K562 (cell line): ENCODE measurements around the gene POP5. TPM values are rescaled to one million over a fixed set of nuclear protein-coding genes. Genes with fewer than 3 reads are reported as not detected.

Source experiments
- ATAC-seq: fragments of 200-7000 bp; cut with Tn5 transposase; 3 replicates; pipeline ENCODE4 v1.9.1; 2020; ENCODE audit warnings: moderate library complexity
- BruUV-seq: library from RNA; stranded (reverse); fragments of 400-500 nt; replicated peaks from 2 replicates; lab custom pipeline; 2021; lab: Mats Ljungman, UMichigan
- CTCF ChIA-PET: fragments of 300-600 bp; formaldehyde crosslinking; extraction: SDS; loops from one replicate; lab custom pipeline; 2021; ENCODE audit warnings: low intra/inter-chr PET ratio; lab: Yijun Ruan, JAX
- POLR2A ChIA-PET: fragments of 300-600, 350-650 bp; sonication (Branson Sonifier 250); formaldehyde crosslinking; extraction: SDS; loops from one replicate; lab custom pipeline; 2021; ENCODE audit warnings: antibody characterized with exemption, inconsistent platforms; lab: Yijun Ruan, JAX
- DNase-seq, 4 experiments: peaks; one replicate each; pipeline versions ENCODE4 v3.0.0 to v3.0.0-alpha.2; 2011 to 2018; ENCODE audit warnings: low spot score in 3 of 4, mixed read lengths in 3 of 4; ENCODE audit errors: extremely low read depth in 1 of 4
- FAIRE-seq: peaks from 2 replicates; lab custom pipeline; 2011; peaks lifted over from hg19 to GRCh38; lab: Jason Lieb, UNC
- H2AFZ ChIP-seq: 2 replicates; pipeline ENCODE4 v1.6.0; 2011; ENCODE audit warnings: low read depth, low read length, control low read depth, inconsistent platforms
- H3K27ac ChIP-seq: fragments of 200-600 bp; 3 replicates; pipeline ENCODE4 v1.8.0; 2011; ENCODE audit warnings: low read depth, mild to moderate bottlenecking, control low read depth, inconsistent platforms, low read length, moderate library complexity, mixed read lengths; ENCODE audit errors: extremely low read depth
- H3K27me3 ChIP-seq, 2 experiments: fragments of 300-600 bp in 1 of 2; 2 replicates in 1 of 2; 3 replicates in 1 of 2; pipeline versions ENCODE4 v1.6.0 to v1.8.0; 2011; ENCODE audit warnings: inconsistent platforms in 2 of 2, low read length in 2 of 2, mild to moderate bottlenecking in 1 of 2, mixed read lengths in 1 of 2, moderate library complexity in 1 of 2; ENCODE audit not compliant: control insufficient read depth in 2 of 2, insufficient read depth in 2 of 2
- H3K36me3 ChIP-seq: fragments of 300-600 bp; 3 replicates; pipeline ENCODE4 v1.8.0; 2011; ENCODE audit warnings: mild to moderate bottlenecking, low read length, inconsistent platforms; ENCODE audit not compliant: control insufficient read depth, insufficient read depth
- H3K4me1 ChIP-seq, 2 experiments: fragments of 200-600 bp in 1 of 2; replicated peaks in 1 of 2; 2 replicates in 1 of 2; 3 replicates in 1 of 2; pipeline versions ENCODE4 v1.5.1 to v1.8.0; 2011; ENCODE audit warnings: inconsistent platforms in 2 of 2, low read length in 2 of 2, mild to moderate bottlenecking in 1 of 2, mixed read lengths in 1 of 2, moderate library complexity in 1 of 2; ENCODE audit not compliant: control insufficient read depth in 2 of 2, insufficient read depth in 2 of 2
- H3K4me2 ChIP-seq: 2 replicates; pipeline ENCODE4 v1.6.1; 2011; ENCODE audit warnings: low read length, control low read depth, inconsistent platforms, mixed read lengths; ENCODE audit not compliant: insufficient read depth
- H3K4me3 ChIP-seq: fragments of 200-600 bp; sonication (generic), shearing (Covaris generic); 2 replicates; pipeline ENCODE4 v1.5.1; 2016; ENCODE audit warnings: control low read depth, inconsistent platforms
- H3K79me2 ChIP-seq: fragments of 200-600 bp; 3 replicates; pipeline ENCODE4 v1.8.0; 2011; ENCODE audit warnings: low read length, inconsistent platforms; ENCODE audit not compliant: control insufficient read depth, insufficient read depth
- H3K9ac ChIP-seq, 2 experiments: 2 replicates each; pipeline versions ENCODE4 v1.6.0 to v1.6.1; 2011; ENCODE audit warnings: low read depth in 2 of 2, low read length in 2 of 2, control low read depth in 1 of 2, inconsistent platforms in 1 of 2, mild to moderate bottlenecking in 1 of 2, mixed read lengths in 1 of 2; ENCODE audit not compliant: insufficient read depth in 1 of 2
- H3K9me1 ChIP-seq: one replicate; pipeline ENCODE4 v1.6.0; 2011; ENCODE audit warnings: inconsistent platforms, mild to moderate bottlenecking, low read length, moderate library complexity; ENCODE audit not compliant: control insufficient read depth, insufficient read depth
- H3K9me3 ChIP-seq: replicated peaks from 2 replicates; pipeline ENCODE4 v1.5.1; 2011; ENCODE audit warnings: low read depth, low read length, inconsistent platforms; ENCODE audit not compliant: control insufficient read depth, insufficient read depth
- H4K20me1 ChIP-seq: replicated peaks from 2 replicates; pipeline ENCODE4 v1.6.1; 2011; ENCODE audit warnings: low read length, inconsistent platforms, mixed read lengths; ENCODE audit not compliant: control insufficient read depth, insufficient read depth
- ARID2 ChIP-seq: fragments of 450-650 bp; IDR thresholded peaks from 2 replicates; pipeline ENCODE4 v1.6.1; 2017; ENCODE audit warnings: antibody characterized with exemption, mild to moderate bottlenecking
- BCLAF1 ChIP-seq, 2 experiments: fragments of 450-650 bp in 1 of 2; IDR thresholded peaks; 2 replicates each; pipeline ENCODE4 v1.6.1; 2011 to 2017; ENCODE audit warnings: low read depth in 2 of 2, antibody characterized with exemption in 1 of 2, borderline replicate concordance in 1 of 2, low read length in 1 of 2, mild to moderate bottlenecking in 1 of 2, mixed read lengths in 1 of 2; ENCODE audit not compliant: control insufficient read depth in 1 of 2
- C11orf30 ChIP-seq: fragments of 450-650 bp; IDR thresholded peaks from 2 replicates; pipeline ENCODE4 v1.6.1; 2016; ENCODE audit warnings: low read depth, mild to moderate bottlenecking
- EP300 ChIP-seq: IDR thresholded peaks from 2 replicates; pipeline ENCODE4 v1.6.1; 2012; ENCODE audit warnings: low read length, improper control_type of control experiment
- FOS ChIP-seq: IDR thresholded peaks from 3 replicates; pipeline ENCODE4 v1.6.1; 2011; ENCODE audit not compliant: insufficient read length; ENCODE audit errors: extremely low read depth
- HMGN3 ChIP-seq: IDR thresholded peaks from 2 replicates; pipeline ENCODE4 v1.6.1; 2011; ENCODE audit warnings: borderline replicate concordance, low read depth, mild to moderate bottlenecking, mixed read lengths, low read length; ENCODE audit not compliant: insufficient read length; ENCODE audit errors: extremely low read depth
- HMGXB4 ChIP-seq: sonication (generic); formaldehyde crosslinking; IDR thresholded peaks from 2 replicates; pipeline ENCODE4 v1.8.1; 2023; ENCODE audit warnings: mild to moderate bottlenecking, missing genetic modification reagents
- MEF2A ChIP-seq: IDR thresholded peaks from 2 replicates; pipeline ENCODE4 v1.6.1; 2011; ENCODE audit warnings: low read depth, mild to moderate bottlenecking, low read length, moderate library complexity; ENCODE audit not compliant: control insufficient read depth
- MEF2D ChIP-seq: conservative IDR thresholded peaks from 2 replicates; pipeline ENCODE4 v1.6.1; 2016; ENCODE audit warnings: low read depth, missing genetic modification characterization, missing compliant biosample characterization
- MNT ChIP-seq, 2 experiments: fragments of 450-650 bp; conservative IDR thresholded peaks; 2 replicates each; pipeline ENCODE4 v1.6.1; 2017; ENCODE audit warnings: mild to moderate bottlenecking in 2 of 2, moderate library complexity in 2 of 2
- RBM22 ChIP-seq: fragments of 200-400 bp; formaldehyde crosslinking; IDR thresholded peaks from 2 replicates; pipeline ENCODE4 v1.6.1; 2018; ENCODE audit warnings: low read length, low read depth; ENCODE audit not compliant: poor library complexity, severe bottlenecking
- SMAD3 ChIP-seq: fragments of 450-650 bp; formaldehyde crosslinking; conservative IDR thresholded peaks from 2 replicates; pipeline ENCODE4 v1.4.0; 2020; ENCODE audit warnings: mild to moderate bottlenecking
- SRSF3 ChIP-seq: fragments of 200-400 bp; formaldehyde crosslinking; IDR thresholded peaks from 2 replicates; pipeline ENCODE4 v1.6.1; 2016; ENCODE audit warnings: mild to moderate bottlenecking, low read length, moderate library complexity; ENCODE audit not compliant: insufficient read depth
- SRSF9 ChIP-seq: fragments of 200-400 bp; formaldehyde crosslinking; IDR thresholded peaks from 2 replicates; pipeline ENCODE4 v1.6.1; 2017; ENCODE audit warnings: low read depth, low read length, borderline replicate concordance
- ZNF75A ChIP-seq: fragments of 450-650 bp; formaldehyde crosslinking; IDR thresholded peaks from 2 replicates; pipeline ENCODE4 v1.4.0; 2020; ENCODE audit warnings: mild to moderate bottlenecking
- WGBS: fragments of 100-300 bp; shearing (Covaris generic); methylation state at CpG from one replicate; pipeline ENCODE4 v1.1.6; 2016; ENCODE audit warnings: low coverage, mixed read lengths; ENCODE audit not compliant: insufficient coverage; ENCODE audit errors: missing lambda C conversion rate; 5-methylcytosine and 5-hydroxymethylcytosine counted together
- in situ Hi-C: fragments of 300-500 bp; cut with MboI; formaldehyde crosslinking; loops from 4 replicates; pipeline ENCODE4 v1.15.0; 2018; ENCODE audit warnings: inconsistent platforms, mixed read lengths
- intact Hi-C: fragments of 100-400 bp; cut with micrococcal nuclease; formaldehyde crosslinking; loops from 2 replicates; pipeline ENCODE4 v1.14.2; 2022
- polyA plus RNA-seq, 8 experiments: library from polyadenylated mRNA; depleted of rRNA in 4 of 8; stranded (reverse) in 5 of 8; unstranded in 3 of 8; fragments of >200 nt; fragmentation: Nextera tagmentation in 2 of 8; fragmentation: Illumina TruSeq in 1 of 8; extraction: Ambion mirVana in 2 of 8; extraction: Trizol in 1 of 8; gene quantifications; 2 replicates each; pipeline versions ENCODE4 v1.2.1 to v1.2.3, GENCODE V29; 2011 to 2014; ENCODE audit warnings: inconsistent platforms in 1 of 8, missing spikeins in 1 of 8
- total RNA-seq, 7 experiments: library from RNA; depleted of rRNA in 6 of 7; stranded (reverse); fragments of >200 nt in 6 of 7; fragmentation: Illumina TruSeq in 2 of 7; extraction: Trizol in 2 of 7; gene quantifications; 2 replicates each; pipeline versions ENCODE4 v1.2.1 to v1.2.3, GENCODE V29; 2011 to 2021; ENCODE audit warnings: low replicate concordance in 1 of 7

The POP5 gene
- total and polyA plus RNA-seq, 9 of the 15 experiments (the other 6 are each of a cell fraction or from before 2014, with no cell fraction given), result 57.5 to 253 (median 73.8) TPM

- no peak overlapping the region for H3K9ac ChIP-seq
- no peaks in the 10 kb centered on the region for H3K9me3 ChIP-seq
- H3K36me3 ChIP-seq, result peaks cover 59% of the 10 kb centered on the region
- H3K4me3 ChIP-seq, result no peak overlapping the region
- H3K27ac ChIP-seq, result peak overlapping the region; percentile 11; the same call in 1 of the 3 replicates
- 0 out of 2 replicates have a peak overlapping the region, but pooled peaks have one; percentile 13 for H3K4me2 ChIP-seq
- peaks cover 90% of the 10 kb centered on the region for H3K79me2 ChIP-seq
- BruUV-seq, result no TSS peak
- in situ Hi-C loops (no loop called here), intact Hi-C loops (no loop called here)
- 9% methylated on average over 1 of the region's 1 CpG for WGBS
- H2AFZ ChIP-seq, result no peak overlapping the region
- no peaks in the 10 kb centered on the region for H3K9me1 ChIP-seq
- DNase-seq, result peak in 2 of 4 experiments; percentile 40 to 58
- peaks cover 33 to 49% of the 10 kb centered on the region in 2 experiments for H3K4me1 ChIP-seq
- peak; percentile 46 for ATAC-seq
- CTCF ChIA-PET, result no interaction called here
- H4K20me1 ChIP-seq, result peaks cover 68% of the 10 kb centered on the region
- POLR2A ChIA-PET, result interaction anchor here (0.6 to 4.1 kb wide), 15 partner anchors 10 to 338 kb away, joined by 3 to 26 read pairs (median 3); partner anchors contain the start of genes ACADS, COQ5, DYNLL1 and RNU4-2
- no peaks in the 10 kb centered on the region for H3K27me3 ChIP-seq
- FAIRE-seq, result peak; percentile 82
- no peak for TF ChIP-seq BCLAF1 (IDR thresholded peaks at IDR 0.05; ENCODE audit: borderline replicate concordance in 1 of 2, control insufficient read depth in 1 of 2, low read depth in 2 of 2, low read length in 1 of 2)
- 0 out of 2 replicates have a peak, but pooled peaks have one; percentile 23 for TF ChIP-seq EP300
- TF ChIP-seq HMGXB4 (CRISPR knock-in tag), result no peak
- TF ChIP-seq MEF2A, result no peak
- TF ChIP-seq ARID2, result no peak
- no peak for TF ChIP-seq MEF2D
- TF ChIP-seq FOS, result no peak
- no peak for TF ChIP-seq SRSF9
- no peak for TF ChIP-seq SRSF3
- TF ChIP-seq ZNF75A (CRISPR knock-in tag), result no peak
- TF ChIP-seq MNT (conservative IDR thresholded peaks at IDR 0.05), result 0 out of 4 replicates have a peak, but pooled peaks of 1 of the 2 experiments have one; percentile 38
- no peak for TF ChIP-seq HMGN3
- no peak for TF ChIP-seq RBM22
- peak; percentile 96 for TF ChIP-seq C11orf30
- no peak; the same call in 1 of the 2 replicates for TF ChIP-seq SMAD3 (CRISPR knock-in tag)
Measured at GRCh38 chr12:120539303-120539702, 41.9 kb downstream of the POP5 start.
